Measurements from ENCODE around the gene CBFA2T3.

DNA sequence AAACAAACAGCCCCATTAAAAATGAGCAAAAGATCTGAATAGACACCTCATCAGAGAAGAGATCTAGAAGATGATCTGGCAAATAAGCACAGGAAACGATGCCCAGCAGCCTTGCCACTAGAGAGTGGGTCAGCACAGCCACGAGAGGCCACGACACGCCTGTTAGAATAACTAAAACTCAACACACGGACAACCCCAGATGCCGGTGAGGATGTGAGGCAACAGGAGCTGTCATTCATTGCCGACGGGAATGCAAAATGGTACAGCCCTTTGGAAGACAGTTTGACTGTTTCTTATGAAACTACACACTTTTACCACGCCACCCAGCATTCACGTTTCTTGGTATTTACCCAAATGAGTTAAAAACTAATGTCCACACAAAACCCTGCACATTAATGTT, 31.5 kb downstream of the CBFA2T3 start:
- TF ChIP-seq EZH2 (IDR thresholded peaks at IDR 0.05): no peak
- TF ChIP-seq POLR2AphosphoS5 (IDR thresholded peaks at IDR 0.05; ENCODE audit: borderline replicate concordance, low read depth, low read length): no peak
